OCI-LY1 (cell line): ENCODE measurements around the gene FBL.
"Not testable (repeated sequence)": the region's sequence is repeated elsewhere in the genome, so short reads cannot be mapped to it uniquely, and the experiment has no call there.

Experiments used
- H2AFZ ChIP-seq: fragments of 200-600 bp; sonication (generic), shearing (Covaris generic); 2 replicates; pipeline ENCODE4 v1.6.0; 2014; ENCODE audit warnings: antibody characterized with exemption, mild to moderate bottlenecking, low read length
- H3F3A ChIP-seq: fragments of 200-600 bp; sonication (generic), shearing (Covaris generic); 2 replicates; pipeline ENCODE4 v1.6.0; 2014; ENCODE audit warnings: mild to moderate bottlenecking, antibody characterized with exemption, low read length, moderate library complexity; ENCODE audit not compliant: insufficient read depth
- H3K27ac ChIP-seq: fragments of 200-600 bp; sonication (generic); 2 replicates; pipeline ENCODE4 v1.5.1; 2014; ENCODE audit warnings: low read length, mixed run types, mild to moderate bottlenecking, low read depth; ENCODE audit not compliant: poor library complexity, severe bottlenecking
- H3K27me3 ChIP-seq: fragments of 200-600 bp; sonication (generic); 2 replicates; pipeline ENCODE4 v1.6.0; 2014; ENCODE audit warnings: antibody characterized with exemption, mild to moderate bottlenecking, low read length, moderate library complexity; ENCODE audit not compliant: insufficient read depth
- H3K36me3 ChIP-seq: fragments of 200-600 bp; sonication (generic); 2 replicates; pipeline ENCODE4 v1.6.1; 2014; ENCODE audit warnings: mild to moderate bottlenecking, antibody characterized with exemption, low read length, moderate library complexity, mixed read lengths; ENCODE audit not compliant: insufficient read depth
- H3K4me1 ChIP-seq: fragments of 200-600 bp; sonication (generic); 2 replicates; pipeline ENCODE4 v1.5.1; 2014; ENCODE audit warnings: mild to moderate bottlenecking, low read length, moderate library complexity; ENCODE audit not compliant: insufficient read depth, severe bottlenecking
- H3K4me2 ChIP-seq: fragments of 200-600 bp; sonication (generic), shearing (Covaris generic); 2 replicates; pipeline ENCODE4 v1.6.1; 2014; ENCODE audit warnings: low read length
- H3K4me3 ChIP-seq: fragments of 200-600 bp; sonication (generic); 2 replicates; pipeline ENCODE4 v1.5.1; 2014; ENCODE audit warnings: low read length, low read depth, mild to moderate bottlenecking, mixed read lengths; ENCODE audit not compliant: poor library complexity, severe bottlenecking
- H3K79me2 ChIP-seq: fragments of 200-600 bp; shearing (Covaris generic); 2 replicates; pipeline ENCODE4 v1.6.1; 2016; ENCODE audit warnings: mixed run types, low read length, mixed read lengths; ENCODE audit not compliant: insufficient read depth
- H3K9ac ChIP-seq: fragments of 200-600 bp; sonication (generic), shearing (Covaris generic); 2 replicates; pipeline ENCODE4 v1.6.1; 2014; ENCODE audit warnings: mild to moderate bottlenecking, low read length, mixed read lengths
- H3K9me2 ChIP-seq: fragments of 200-600 bp; sonication (generic), shearing (Covaris generic); 2 replicates; pipeline ENCODE4 v1.6.1; 2014; ENCODE audit warnings: low read depth, mild to moderate bottlenecking, low read length, mixed read lengths
- H3K9me3 ChIP-seq: fragments of 200-600 bp; shearing (Covaris generic); 2 replicates; pipeline ENCODE4 v1.6.1; 2014; ENCODE audit warnings: low read length, mixed read lengths
- H4K20me1 ChIP-seq: fragments of 200-600 bp; sonication (generic), shearing (Covaris generic); 2 replicates; pipeline ENCODE4 v1.6.0; 2016; ENCODE audit warnings: mild to moderate bottlenecking, low read length; ENCODE audit not compliant: insufficient read depth
- CTCF ChIP-seq: fragments of 200-600 bp; sonication (generic), shearing (Covaris generic); IDR thresholded peaks from 2 replicates; pipeline ENCODE4 v1.5.1; 2017; ENCODE audit warnings: mild to moderate bottlenecking, antibody characterized with exemption, low read length, moderate library complexity, mixed read lengths
- EZH2 ChIP-seq: fragments of 200-600 bp; sonication (generic), shearing (Covaris generic); IDR thresholded peaks from 2 replicates; pipeline ENCODE4 v1.8.0; 2017; ENCODE audit warnings: borderline replicate concordance, mixed run types, mild to moderate bottlenecking, antibody characterized with exemption, low read length, moderate library complexity, mixed read lengths

The FBL gene

GRCh38 chr19:39816287-39817048 lies 29.7 kb downstream of the FBL start:
- Histone ChIP-seq H3F3A (no peaks in the 10 kb centered on the region), H3K4me2 (no peak overlapping the region), H3K9ac (no peak overlapping the region), H3K9me3 (no peaks in the 10 kb centered on the region), H3K4me1 (no peaks in the 10 kb centered on the region), H2AFZ (no peak overlapping the region), H3K27ac (no peak overlapping the region), H3K27me3 (no peaks in the 10 kb centered on the region), H4K20me1 (no peaks in the 10 kb centered on the region), H3K9me2 (no peaks in the 10 kb centered on the region), H3K79me2 (no peaks in the 10 kb centered on the region), H3K4me3 (no peak overlapping the region), H3K36me3 (no peaks in the 10 kb centered on the region; the same call in none of the 2 replicates)
- TF ChIP-seq CTCF, result no peak
- no peak for TF ChIP-seq EZH2

- no peaks in the 10 kb centered on the region; the same call in 1 of the 2 replicates for H3K36me3 ChIP-seq
- no peaks in the 10 kb centered on the region for H3K9me2 ChIP-seq
- no peak overlapping the region for H3K4me3 ChIP-seq
- no peaks in the 10 kb centered on the region for H3K79me2 ChIP-seq
- no peaks in the 10 kb centered on the region for H4K20me1 ChIP-seq
- H3K27ac ChIP-seq, result no peak overlapping the region
- no peaks in the 10 kb centered on the region for H3K4me1 ChIP-seq
- no peaks in the 10 kb centered on the region for H3K9me3 ChIP-seq
- peaks cover 6% of the 10 kb centered on the region for H3K27me3 ChIP-seq
- H3F3A ChIP-seq, result no peaks in the 10 kb centered on the region
- TF ChIP-seq EZH2 (no peak), CTCF (no peak)
- H3K4me2 ChIP-seq, result no peak overlapping the region
- H2AFZ ChIP-seq, result no peak overlapping the region
- H3K9ac ChIP-seq, result no peak overlapping the region
Measured at GRCh38 chr19:39814595-39814994, 31.6 kb downstream of the FBL start.

GRCh38 chr19:39814111-39814510 lies 32.1 kb downstream of the FBL start:
- peaks cover 11% of the 10 kb centered on the region for H3K27me3 ChIP-seq
- H3K27ac ChIP-seq, H4K20me1 ChIP-seq, H3K4me3 ChIP-seq, H3K9ac ChIP-seq, H3F3A ChIP-seq, H3K9me2 ChIP-seq, H3K9me3 ChIP-seq, H2AFZ ChIP-seq, H3K4me2 ChIP-seq, H3K79me2 ChIP-seq, H3K4me1 ChIP-seq, H3K36me3 ChIP-seq: not testable (repeated sequence)
